22Rv1 (cell line): ENCODE results near the gene CFL1.

Experiments
- CTCF ChIP-seq: fragments of 450-650 bp; IDR thresholded peaks from 2 replicates; pipeline ENCODE4 v1.5.1; 2017; ENCODE audit warnings: mild to moderate bottlenecking
- ZFX ChIP-seq: fragments of 450-650 bp; IDR thresholded peaks from 2 replicates; pipeline ENCODE4 v1.6.1; 2017; ENCODE audit warnings: antibody characterized with exemption, borderline replicate concordance

DNA sequence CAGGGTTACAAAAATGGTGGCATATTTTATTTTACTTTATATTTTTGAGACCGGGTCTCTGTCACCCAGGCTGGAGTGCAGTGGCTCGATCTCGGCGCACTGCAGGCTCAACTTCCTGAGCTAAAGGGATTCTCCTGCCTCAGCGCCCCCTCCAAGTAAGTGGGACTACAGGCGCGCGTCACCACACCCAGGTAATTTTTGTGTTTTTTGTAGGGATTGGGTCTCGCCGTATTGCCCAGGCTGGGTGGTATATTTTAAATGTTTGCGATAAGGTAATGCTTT, 42.9 kb upstream of the CFL1 start:
- no peak for TF ChIP-seq CTCF
- no peak for TF ChIP-seq ZFX
